PFSK-1 (cell line): ENCODE data around the gene ATIC.

Experiments
- FOXP2 ChIP-seq: optimal IDR thresholded peaks from 2 replicates; pipeline ENCODE3; 2011; ENCODE audit warnings: borderline replicate concordance, control low read depth, inconsistent platforms; ENCODE audit not compliant: insufficient read depth; ENCODE audit errors: extremely low read length, extremely low read depth
- POLR2AphosphoS5 ChIP-seq: IDR thresholded peaks from 2 replicates; pipeline ENCODE4 v1.6.1; 2012; ENCODE audit warnings: low read depth, mild to moderate bottlenecking, control low read depth, low read length, moderate library complexity
- SIN3A ChIP-seq: IDR thresholded peaks from 2 replicates; pipeline ENCODE4 v1.6.1; 2012; ENCODE audit warnings: mild to moderate bottlenecking, low read length, moderate library complexity, borderline replicate concordance; ENCODE audit not compliant: insufficient read depth
- TAF1 ChIP-seq: IDR thresholded peaks from 2 replicates; pipeline ENCODE4 v1.6.1; 2012; ENCODE audit warnings: low read length, control low read depth, borderline replicate concordance; ENCODE audit not compliant: insufficient read depth
- TF ChIP-seq, protein P1 (sequence below), 2 experiments: IDR thresholded peaks; 2 replicates each; pipeline versions ENCODE4 v1.6.1 to v1.8.0; 2011 to 2012; ENCODE audit warnings: low read depth in 2 of 2, low read length in 2 of 2, control low read depth in 1 of 2, inconsistent platforms in 1 of 2, mild to moderate bottlenecking in 1 of 2, moderate library complexity in 1 of 2; ENCODE audit not compliant: insufficient read depth in 1 of 2

The ATIC gene

DNA sequence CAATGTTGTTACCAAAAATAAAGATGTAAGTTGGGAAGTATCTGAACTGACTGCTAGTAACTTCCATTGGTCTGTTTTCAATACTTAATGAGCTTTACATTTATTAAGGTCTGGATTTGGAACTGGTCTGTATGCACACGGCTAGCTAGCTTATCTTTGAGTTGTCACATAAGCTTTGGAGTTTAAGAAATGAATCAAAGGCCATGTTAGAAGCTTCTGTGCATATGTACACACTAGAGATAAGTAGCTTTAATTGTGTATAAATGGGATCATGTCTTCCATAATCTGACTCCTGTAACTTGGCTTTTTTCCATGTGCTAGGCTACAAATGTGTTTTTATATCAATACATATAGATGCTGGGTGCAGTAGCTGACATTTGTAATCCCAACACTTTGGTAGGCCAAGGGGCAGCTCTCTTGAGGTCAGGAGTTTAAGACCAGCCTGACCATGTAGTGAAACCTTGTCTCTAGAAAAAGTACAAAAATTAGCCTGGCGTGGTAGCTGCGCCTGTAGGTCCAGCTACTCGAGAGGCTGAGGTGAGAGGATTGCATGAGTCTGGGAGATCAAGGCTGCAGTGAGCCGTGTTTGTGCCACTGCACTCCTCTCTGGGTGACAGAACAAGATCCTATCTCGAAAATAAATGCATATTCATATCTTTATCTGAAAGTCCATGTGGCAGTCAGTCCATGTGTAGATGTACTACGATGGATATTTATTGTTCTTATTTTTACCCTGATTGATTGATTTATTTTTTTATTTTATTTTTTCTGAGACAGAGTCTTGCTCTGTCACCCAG is 27.2 kb downstream of the ATIC start:
- TF ChIP-seq TAF1: no peak
- TF ChIP-seq, protein P1, sequence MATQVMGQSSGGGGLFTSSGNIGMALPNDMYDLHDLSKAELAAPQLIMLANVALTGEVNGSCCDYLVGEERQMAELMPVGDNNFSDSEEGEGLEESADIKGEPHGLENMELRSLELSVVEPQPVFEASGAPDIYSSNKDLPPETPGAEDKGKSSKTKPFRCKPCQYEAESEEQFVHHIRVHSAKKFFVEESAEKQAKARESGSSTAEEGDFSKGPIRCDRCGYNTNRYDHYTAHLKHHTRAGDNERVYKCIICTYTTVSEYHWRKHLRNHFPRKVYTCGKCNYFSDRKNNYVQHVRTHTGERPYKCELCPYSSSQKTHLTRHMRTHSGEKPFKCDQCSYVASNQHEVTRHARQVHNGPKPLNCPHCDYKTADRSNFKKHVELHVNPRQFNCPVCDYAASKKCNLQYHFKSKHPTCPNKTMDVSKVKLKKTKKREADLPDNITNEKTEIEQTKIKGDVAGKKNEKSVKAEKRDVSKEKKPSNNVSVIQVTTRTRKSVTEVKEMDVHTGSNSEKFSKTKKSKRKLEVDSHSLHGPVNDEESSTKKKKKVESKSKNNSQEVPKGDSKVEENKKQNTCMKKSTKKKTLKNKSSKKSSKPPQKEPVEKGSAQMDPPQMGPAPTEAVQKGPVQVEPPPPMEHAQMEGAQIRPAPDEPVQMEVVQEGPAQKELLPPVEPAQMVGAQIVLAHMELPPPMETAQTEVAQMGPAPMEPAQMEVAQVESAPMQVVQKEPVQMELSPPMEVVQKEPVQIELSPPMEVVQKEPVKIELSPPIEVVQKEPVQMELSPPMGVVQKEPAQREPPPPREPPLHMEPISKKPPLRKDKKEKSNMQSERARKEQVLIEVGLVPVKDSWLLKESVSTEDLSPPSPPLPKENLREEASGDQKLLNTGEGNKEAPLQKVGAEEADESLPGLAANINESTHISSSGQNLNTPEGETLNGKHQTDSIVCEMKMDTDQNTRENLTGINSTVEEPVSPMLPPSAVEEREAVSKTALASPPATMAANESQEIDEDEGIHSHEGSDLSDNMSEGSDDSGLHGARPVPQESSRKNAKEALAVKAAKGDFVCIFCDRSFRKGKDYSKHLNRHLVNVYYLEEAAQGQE (IDR thresholded peaks at IDR 0.05; ENCODE audit: insufficient read depth in 1 of 2, low read depth in 2 of 2, low read length in 2 of 2): no peak
- TF ChIP-seq POLR2AphosphoS5: no peak
- TF ChIP-seq SIN3A: no peak
- no peak for TF ChIP-seq FOXP2

- TF ChIP-seq TAF1 (no peak), FOXP2 (no peak), SIN3A (no peak), POLR2AphosphoS5 (no peak)
- TF ChIP-seq, protein P1 (IDR thresholded peaks at IDR 0.05; ENCODE audit: insufficient read depth in 1 of 2, low read depth in 2 of 2, low read length in 2 of 2): no peak
These were observed 36.0 kb downstream of the ATIC start for GRCh38 chr2:215347878-215348277.

DNA sequence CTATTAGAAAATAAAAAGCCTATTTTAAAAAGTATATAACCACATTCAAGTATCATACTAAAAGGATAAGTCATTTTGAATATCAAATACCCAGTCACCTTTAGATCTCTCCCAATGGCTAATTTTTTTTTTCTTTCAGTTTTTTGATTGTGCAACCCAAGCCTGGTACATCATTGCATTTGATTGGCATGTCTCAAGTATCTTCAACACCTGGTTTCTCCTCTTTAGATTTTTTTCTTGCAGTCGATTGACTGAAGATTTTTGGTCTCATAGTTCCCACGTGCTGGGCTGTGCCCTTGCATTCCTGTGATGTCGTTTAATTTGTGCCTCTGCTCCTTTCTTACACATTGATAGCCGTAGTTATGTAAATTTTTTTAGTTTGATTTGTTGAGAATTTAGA is 40.7 kb downstream of the ATIC start:
- no peak for TF ChIP-seq TAF1
- TF ChIP-seq POLR2AphosphoS5: no peak
- no peak for TF ChIP-seq SIN3A
- TF ChIP-seq FOXP2: no peak
- TF ChIP-seq, protein P1 (IDR thresholded peaks at IDR 0.05; ENCODE audit: insufficient read depth in 1 of 2, low read depth in 2 of 2, low read length in 2 of 2): no peak

DNA sequence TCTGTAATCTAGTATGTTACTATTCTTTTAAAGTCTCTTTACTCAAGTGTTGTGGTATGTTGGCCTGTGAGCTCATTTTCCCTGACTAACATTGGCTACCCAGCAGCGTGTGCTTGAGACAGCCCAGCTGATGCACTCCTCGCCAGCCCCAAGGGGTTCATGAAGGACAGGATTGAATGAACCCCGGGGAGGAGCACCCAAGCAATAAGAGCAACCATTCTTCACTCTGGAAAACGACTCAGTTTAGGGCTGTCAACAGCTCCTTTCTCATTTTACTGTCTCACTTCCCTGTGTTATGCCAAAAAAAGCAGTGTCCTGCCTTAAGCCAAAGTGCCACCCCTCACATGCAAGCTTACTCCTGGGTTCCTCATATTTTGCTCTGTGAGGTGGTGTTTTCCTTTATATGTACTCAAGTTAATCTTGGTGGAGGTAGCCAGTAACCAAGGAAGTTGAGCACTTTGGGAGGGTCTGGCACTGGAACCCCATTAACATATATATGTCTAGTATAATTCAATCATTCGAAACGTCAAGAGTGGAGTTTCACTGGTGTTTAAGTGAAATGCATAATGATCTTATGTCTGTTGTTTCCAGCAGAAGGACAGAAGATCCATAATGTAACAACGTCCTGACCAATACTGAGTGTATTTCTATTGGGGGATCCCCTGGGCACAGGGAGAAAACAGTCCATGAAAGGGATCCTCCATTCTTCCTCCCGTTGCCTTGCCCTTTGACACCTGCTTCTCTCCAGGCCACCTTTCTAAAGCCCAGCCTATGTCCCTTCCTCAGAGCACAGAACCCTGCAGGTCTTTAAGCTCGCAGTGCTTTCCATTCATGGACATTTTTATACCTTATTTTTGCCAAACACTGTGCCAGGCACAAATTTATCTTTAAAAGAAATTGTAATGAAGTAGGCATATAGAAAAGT is 43.2 kb downstream of the ATIC start:
- TF ChIP-seq POLR2AphosphoS5: no peak
- TF ChIP-seq FOXP2: no peak
- TF ChIP-seq, protein P1 (IDR thresholded peaks at IDR 0.05; ENCODE audit: insufficient read depth in 1 of 2, low read depth in 2 of 2, low read length in 2 of 2): no peak
- no peak for TF ChIP-seq TAF1
- no peak for TF ChIP-seq SIN3A
